H9 (cell line): ENCODE results near the gene CNNM2. TPM values are rescaled to one million over a fixed set of nuclear protein-coding genes. Genes with fewer than 3 reads are reported as not detected.

Source experiments
- DNase-seq: peaks from one replicate; pipeline ENCODE4 v3.0.0-alpha.2; 2017
- H2AFZ ChIP-seq: one replicate; pipeline ENCODE4 v1.6.1; 2013; ENCODE audit warnings: mild to moderate bottlenecking, low read length, control low read depth, moderate library complexity
- H2AK5ac ChIP-seq: 2 replicates; pipeline ENCODE4 v1.6.1; 2013; ENCODE audit warnings: low read length, control low read depth, mixed read lengths; ENCODE audit not compliant: insufficient read length
- H2BK120ac ChIP-seq: one replicate; pipeline ENCODE4 v1.6.1; 2013; ENCODE audit warnings: low read depth, mild to moderate bottlenecking, low read length, control low read depth, inconsistent platforms; ENCODE audit not compliant: poor library complexity, severe bottlenecking
- H2BK12ac ChIP-seq: 2 replicates; pipeline ENCODE4 v1.6.1; 2013; ENCODE audit warnings: low read length, control low read depth, mixed read lengths, low read depth; ENCODE audit not compliant: insufficient read length
- H2BK15ac ChIP-seq: 2 replicates; pipeline ENCODE4 v1.6.1; 2013; ENCODE audit warnings: low read depth, low read length, control low read depth
- H2BK20ac ChIP-seq: one replicate; pipeline ENCODE4 v1.6.1; 2013; ENCODE audit warnings: low read depth, mild to moderate bottlenecking, low read length, control low read depth, inconsistent platforms; ENCODE audit not compliant: poor library complexity, severe bottlenecking
- H2BK5ac ChIP-seq: 2 replicates; pipeline ENCODE4 v1.6.1; 2013; ENCODE audit warnings: low read length, control low read depth, mixed read lengths; ENCODE audit not compliant: insufficient read length
- H3K14ac ChIP-seq: 2 replicates; pipeline ENCODE4 v1.6.1; 2013; ENCODE audit warnings: low read length, control low read depth; ENCODE audit not compliant: insufficient read depth
- H3K18ac ChIP-seq: 2 replicates; pipeline ENCODE4 v1.6.1; 2013; ENCODE audit warnings: low read depth, mild to moderate bottlenecking, mixed read lengths, low read length, control low read depth; ENCODE audit not compliant: insufficient read length
- H3K23ac ChIP-seq: 2 replicates; pipeline ENCODE4 v1.6.1; 2013; ENCODE audit warnings: low read length, control low read depth, mixed read lengths, low read depth; ENCODE audit not compliant: insufficient read length
- H3K23me2 ChIP-seq: 2 replicates; pipeline ENCODE4 v1.6.1; 2013; ENCODE audit warnings: low read depth, mild to moderate bottlenecking, mixed read lengths, low read length, control low read depth; ENCODE audit not compliant: insufficient read length, poor library complexity, severe bottlenecking
- H3K27ac ChIP-seq: 2 replicates; pipeline ENCODE4 v1.5.1; 2013; ENCODE audit warnings: low read length, control low read depth, mixed read lengths, low read depth; ENCODE audit not compliant: insufficient read length
- H3K27me3 ChIP-seq: 2 replicates; pipeline ENCODE4 v1.6.1; 2013; ENCODE audit warnings: low read length, control low read depth, inconsistent platforms; ENCODE audit not compliant: insufficient read depth
- H3K4ac ChIP-seq: 2 replicates; pipeline ENCODE4 v1.6.1; 2013; ENCODE audit warnings: low read depth, mild to moderate bottlenecking, control low read depth, inconsistent platforms, low read length, moderate library complexity
- H3K4me1 ChIP-seq: 2 replicates; pipeline ENCODE4 v1.6.1; 2013; ENCODE audit warnings: low read length, control low read depth, inconsistent platforms; ENCODE audit not compliant: insufficient read depth
- H3K4me2 ChIP-seq: 2 replicates; pipeline ENCODE4 v1.6.1; 2013; ENCODE audit warnings: low read length, control low read depth, mixed read lengths; ENCODE audit not compliant: insufficient read length, insufficient read depth
- H3K56ac ChIP-seq: 2 replicates; pipeline ENCODE4 v1.6.1; 2013; ENCODE audit warnings: low read depth, mild to moderate bottlenecking, mixed read lengths, low read length, control low read depth; ENCODE audit not compliant: insufficient read length
- H3K79me1 ChIP-seq: 2 replicates; pipeline ENCODE4 v1.6.1; 2013; ENCODE audit warnings: low read depth, mild to moderate bottlenecking, moderate library complexity, low read length, control low read depth, inconsistent platforms; ENCODE audit not compliant: insufficient read depth, poor library complexity, severe bottlenecking
- H3K79me2 ChIP-seq: 2 replicates; pipeline ENCODE4 v1.6.1; 2013; ENCODE audit warnings: low read length, control low read depth, inconsistent platforms; ENCODE audit not compliant: insufficient read depth
- H3K9ac ChIP-seq: 2 replicates; pipeline ENCODE4 v1.6.1; 2013; ENCODE audit warnings: low read length, control low read depth, mixed read lengths; ENCODE audit not compliant: insufficient read length; ENCODE audit errors: extremely low read depth
- H3K9me3 ChIP-seq: one replicate; pipeline ENCODE4 v1.6.1; 2013; ENCODE audit warnings: low read depth, low read length, inconsistent platforms; ENCODE audit not compliant: control insufficient read depth
- H3T11ph ChIP-seq: one replicate; pipeline ENCODE4 v1.6.1; 2013; ENCODE audit warnings: mild to moderate bottlenecking, low read length, control low read depth, inconsistent platforms
- H4K20me1 ChIP-seq: one replicate; pipeline ENCODE4 v1.6.1; 2013; ENCODE audit not compliant: control insufficient read depth, insufficient read length, insufficient read depth
- H4K5ac ChIP-seq: 2 replicates; pipeline ENCODE4 v1.6.1; 2013; ENCODE audit warnings: low read depth, mild to moderate bottlenecking, mixed read lengths, low read length, control low read depth; ENCODE audit not compliant: insufficient read length
- H4K8ac ChIP-seq: replicated peaks from 2 replicates; pipeline ENCODE4 v1.6.1; 2013; ENCODE audit warnings: low read length, control low read depth, mixed read lengths, low read depth; ENCODE audit not compliant: insufficient read length
- H4K91ac ChIP-seq: 2 replicates; pipeline ENCODE4 v1.6.1; 2013; ENCODE audit warnings: low read depth, mild to moderate bottlenecking, moderate library complexity, mixed read lengths, low read length, control low read depth; ENCODE audit not compliant: insufficient read length
- H3K27ac Mint-ChIP-seq, 3 experiments: 2 replicates in 2 of 3; 3 replicates in 1 of 3; pipeline ENCODE4 v1.8.0; 2020 to 2021; ENCODE audit warnings: mixed read lengths in 3 of 3, mild to moderate bottlenecking in 1 of 3, moderate library complexity in 1 of 3
- H3K27me3 Mint-ChIP-seq: 2 replicates; pipeline ENCODE4 v1.8.0; 2021; ENCODE audit warnings: low read depth, mild to moderate bottlenecking, moderate library complexity, mixed read lengths
- H3K36me3 Mint-ChIP-seq, 3 experiments: 2 replicates in 2 of 3; 3 replicates in 1 of 3; pipeline ENCODE4 v1.8.0; 2020 to 2021; ENCODE audit warnings: low read depth in 3 of 3, mixed read lengths in 3 of 3; ENCODE audit not compliant: insufficient read depth in 1 of 3
- H3K4me1 Mint-ChIP-seq, 2 experiments: 2 replicates each; pipeline ENCODE4 v1.8.0; 2020; ENCODE audit warnings: mixed read lengths in 2 of 2
- H3K4me3 Mint-ChIP-seq, 2 experiments: 2 replicates in 1 of 2; 3 replicates in 1 of 2; pipeline ENCODE4 v1.8.0; 2020 to 2021; ENCODE audit warnings: mild to moderate bottlenecking in 2 of 2, mixed read lengths in 2 of 2, moderate library complexity in 1 of 2
- H3K9me3 Mint-ChIP-seq, 2 experiments: 2 replicates in 1 of 2; 3 replicates in 1 of 2; pipeline ENCODE4 v1.8.0; 2020; ENCODE audit warnings: mild to moderate bottlenecking in 2 of 2, mixed read lengths in 2 of 2, moderate library complexity in 1 of 2
- WGBS: extraction: QIAGEN DNeasy Blood & Tissue Kit; methylation state at CpG from one replicate; pipeline ENCODE4 v1.1.7; 2013; ENCODE audit warnings: missing lambda C conversion rate, low lambda C conversion rate, mixed read lengths; ENCODE audit not compliant: insufficient read length; ENCODE audit errors: extremely low coverage; 5-methylcytosine and 5-hydroxymethylcytosine counted together
- total RNA-seq: library from RNA; stranded (reverse); gene quantifications from 2 replicates; pipeline ENCODE4 v1.2.1, GENCODE V29; 2021
- TF ChIP-seq, protein P1 (sequence below): fragments of 200-600 bp; sonication (generic); conservative IDR thresholded peaks from 3 replicates; pipeline ENCODE4 v1.8.0; 2021; ENCODE audit warnings: antibody characterized with exemption, mild to moderate bottlenecking

CNNM2 gene
- total RNA-seq, 1 experiment from 2014 or later, result 17.5 TPM

DNA sequence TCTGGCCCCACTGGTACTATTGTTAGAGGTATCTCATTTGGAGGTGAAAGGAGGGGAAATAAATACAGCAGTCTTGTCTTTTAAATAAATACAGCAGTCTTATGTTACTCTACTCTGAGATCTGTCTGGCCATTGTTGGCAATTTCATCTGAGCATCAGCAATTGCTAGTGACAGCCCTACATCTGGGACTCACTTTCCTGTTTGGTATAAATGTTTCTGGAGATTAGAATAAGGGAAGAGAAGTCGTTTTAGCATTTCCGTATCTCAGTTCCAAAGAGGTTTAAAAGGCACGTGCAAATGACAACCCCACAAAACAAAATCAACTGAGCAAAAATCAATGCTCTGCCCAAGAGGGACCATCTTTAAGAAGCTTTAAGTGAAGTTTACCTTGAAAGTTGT lies 18.1 kb upstream of the CNNM2 start:
- H3K27ac ChIP-seq, result no peak overlapping the region
- H4K91ac ChIP-seq, result no peak overlapping the region
- no peaks in the 10 kb centered on the region for H3K23me2 ChIP-seq
- H3K4me2 ChIP-seq, result no peak overlapping the region
- no peak overlapping the region for H2BK120ac ChIP-seq
- no peaks in the 10 kb centered on the region for H3K79me1 ChIP-seq
- H3K36me3 Mint-ChIP-seq, result peaks cover 0 to 4% (median 2%) of the 10 kb centered on the region in 3 experiments; a peak in 2 of 7 replicates
- no CpG with 5 or more reads among the region's 3 CpGs for WGBS
- no peak overlapping the region for H3T11ph ChIP-seq
- H3K56ac ChIP-seq, result no peak overlapping the region
- no peak overlapping the region for H4K8ac ChIP-seq
- no peak overlapping the region for H3K9ac ChIP-seq
- no peaks in the 10 kb centered on the region for H3K27me3 Mint-ChIP-seq
- no peak overlapping the region for H3K4ac ChIP-seq
- no peak overlapping the region for H3K4me3 Mint-ChIP-seq
- H3K27ac Mint-ChIP-seq, result no peak overlapping the region
- H3K79me2 ChIP-seq, result no peaks in the 10 kb centered on the region
- H3K23ac ChIP-seq, result no peak overlapping the region
- H3K27me3 ChIP-seq, result no peaks in the 10 kb centered on the region
- no peak overlapping the region for H2BK5ac ChIP-seq
- H2BK12ac ChIP-seq, result no peak overlapping the region
- no peaks in the 10 kb centered on the region; a peak in 1 of 5 replicates for H3K9me3 Mint-ChIP-seq
- no peak overlapping the region for H3K18ac ChIP-seq
- TF ChIP-seq, protein P1, sequence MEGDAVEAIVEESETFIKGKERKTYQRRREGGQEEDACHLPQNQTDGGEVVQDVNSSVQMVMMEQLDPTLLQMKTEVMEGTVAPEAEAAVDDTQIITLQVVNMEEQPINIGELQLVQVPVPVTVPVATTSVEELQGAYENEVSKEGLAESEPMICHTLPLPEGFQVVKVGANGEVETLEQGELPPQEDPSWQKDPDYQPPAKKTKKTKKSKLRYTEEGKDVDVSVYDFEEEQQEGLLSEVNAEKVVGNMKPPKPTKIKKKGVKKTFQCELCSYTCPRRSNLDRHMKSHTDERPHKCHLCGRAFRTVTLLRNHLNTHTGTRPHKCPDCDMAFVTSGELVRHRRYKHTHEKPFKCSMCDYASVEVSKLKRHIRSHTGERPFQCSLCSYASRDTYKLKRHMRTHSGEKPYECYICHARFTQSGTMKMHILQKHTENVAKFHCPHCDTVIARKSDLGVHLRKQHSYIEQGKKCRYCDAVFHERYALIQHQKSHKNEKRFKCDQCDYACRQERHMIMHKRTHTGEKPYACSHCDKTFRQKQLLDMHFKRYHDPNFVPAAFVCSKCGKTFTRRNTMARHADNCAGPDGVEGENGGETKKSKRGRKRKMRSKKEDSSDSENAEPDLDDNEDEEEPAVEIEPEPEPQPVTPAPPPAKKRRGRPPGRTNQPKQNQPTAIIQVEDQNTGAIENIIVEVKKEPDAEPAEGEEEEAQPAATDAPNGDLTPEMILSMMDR, result no peak
- H2BK15ac ChIP-seq, result no peak overlapping the region
- H2AFZ ChIP-seq, result no peak overlapping the region
- no peak overlapping the region for H3K14ac ChIP-seq
- peaks cover under 1 to 6% of the 10 kb centered on the region in 2 experiments for H3K4me1 Mint-ChIP-seq
- no peaks in the 10 kb centered on the region for H4K20me1 ChIP-seq
- H3K9me3 ChIP-seq, result no peaks in the 10 kb centered on the region
- no peaks in the 10 kb centered on the region for H3K4me1 ChIP-seq
- H4K5ac ChIP-seq, result no peak overlapping the region
- DNase-seq, result no peak
- H2BK20ac ChIP-seq, result no peak overlapping the region
- H2AK5ac ChIP-seq, result no peak overlapping the region
